HCT116 (cell line): ENCODE data around the gene HYAL2. TPM values are rescaled to one million over a fixed set of nuclear protein-coding genes. Genes with fewer than 3 reads are reported as not detected.

Experiments used
- ATAC-seq: fragments of 200-7000 bp; cut with Tn5 transposase; 2 replicates; pipeline ENCODE4 v1.9.1; 2020; ENCODE audit warnings: mild to moderate bottlenecking, moderate library complexity
- BruUV-seq: library from RNA; stranded (reverse); fragments of 400-500 nt; replicated peaks from 2 replicates; lab custom pipeline; 2021; lab: Mats Ljungman, UMichigan
- CTCF ChIA-PET: fragments of 300-600 bp; sonication (Branson Sonifier 250); formaldehyde crosslinking; loops from one replicate; lab custom pipeline; 2021; ENCODE audit warnings: antibody characterized with exemption; lab: Charles Lee
- POLR2A ChIA-PET: fragments of 300-600, 350-600 bp; sonication (Branson Sonifier 250); formaldehyde crosslinking; loops from one replicate; lab custom pipeline; 2021; ENCODE audit warnings: antibody characterized with exemption; lab: Charles Lee
- RAD21 ChIA-PET, 2 experiments: fragments of 300-600 bp; sonication (Branson Sonifier 250); formaldehyde crosslinking; loops; one replicate each; lab custom pipeline; 2023; ENCODE audit warnings: low total read pairs in 2 of 2; ENCODE audit not compliant: uncharacterized antibody in 2 of 2, unreplicated experiment in 2 of 2, low non-redundant PET in 1 of 2; lab: Charles Lee
- DNase-seq: peaks from one replicate; pipeline ENCODE4 v3.0.0-alpha.2; 2010; ENCODE audit warnings: low read depth, low spot score
- H2AFZ ChIP-seq: fragments of 200-600 bp; shearing (Covaris generic), sonication (generic); 2 replicates; pipeline ENCODE4 v1.6.1; 2017; ENCODE audit warnings: low read depth, mixed run types, mixed read lengths, antibody characterized with exemption, low read length; ENCODE audit not compliant: poor library complexity, severe bottlenecking
- H3K27ac ChIP-seq: 2 replicates; pipeline ENCODE4 v1.5.1; 2012; ENCODE audit warnings: low read depth, low read length
- H3K27me3 ChIP-seq: fragments of 200-600 bp; sonication (generic); 2 replicates; pipeline ENCODE4 v1.6.1; 2016; ENCODE audit warnings: mixed run types, low read length, mixed read lengths; ENCODE audit not compliant: insufficient read depth
- H3K36me3 ChIP-seq, 2 experiments: fragments of 200-500 bp in 1 of 2; fragments of 200-600 bp in 1 of 2; sonication (Bioruptor generic) in 1 of 2; sonication (generic) in 1 of 2; 2 replicates each; pipeline versions ENCODE4 v1.5.1 to v1.6.1; 2014 to 2016; ENCODE audit warnings: low read length in 2 of 2, inconsistent platforms in 1 of 2, mixed read lengths in 1 of 2, mixed run types in 1 of 2; ENCODE audit not compliant: insufficient read depth in 2 of 2, control insufficient read depth in 1 of 2
- H3K4me1 ChIP-seq, 2 experiments: fragments of 200-600 bp in 1 of 2; sonication (generic) in 1 of 2; 2 replicates each; pipeline versions ENCODE4 v1.5.1 to v1.6.1; 2012 to 2017; ENCODE audit warnings: low read length in 2 of 2, inconsistent platforms in 1 of 2, mild to moderate bottlenecking in 1 of 2, mixed read lengths in 1 of 2, mixed run types in 1 of 2, moderate library complexity in 1 of 2; ENCODE audit not compliant: insufficient read depth in 2 of 2, control insufficient read depth in 1 of 2
- H3K4me2 ChIP-seq: fragments of 200-600 bp; sonication (generic); 2 replicates; pipeline ENCODE4 v1.6.1; 2017; ENCODE audit warnings: mixed run types, low read length, mixed read lengths
- H3K4me3 ChIP-seq, 2 experiments: fragments of 200-600 bp in 1 of 2; sonication (generic) in 1 of 2; replicated peaks in 1 of 2; 2 replicates each; pipeline ENCODE4 v1.5.1; 2011 to 2016; ENCODE audit warnings: low read length in 2 of 2, control low read depth in 1 of 2, low read depth in 1 of 2, mild to moderate bottlenecking in 1 of 2, mixed read lengths in 1 of 2, mixed run types in 1 of 2
- H3K79me2 ChIP-seq: fragments of 200-600 bp; sonication (generic); 2 replicates; pipeline ENCODE4 v1.6.1; 2017; ENCODE audit warnings: mild to moderate bottlenecking, mixed run types, low read length, moderate library complexity, mixed read lengths; ENCODE audit not compliant: insufficient read depth
- H3K9ac ChIP-seq: fragments of 200-600 bp; sonication (generic); 2 replicates; pipeline ENCODE4 v1.6.1; 2016; ENCODE audit warnings: low read length, mixed read lengths
- H3K9me2 ChIP-seq: fragments of 200-600 bp; sonication (generic), shearing (Covaris generic); 2 replicates; pipeline ENCODE4 v1.6.1; 2017; ENCODE audit warnings: mixed run types, mild to moderate bottlenecking, moderate library complexity; ENCODE audit not compliant: insufficient read depth
- H3K9me3 ChIP-seq, 2 experiments: fragments of 200-500 bp in 1 of 2; fragments of 200-600 bp in 1 of 2; sonication (Bioruptor generic) in 1 of 2; sonication (generic) in 1 of 2; 2 replicates each; pipeline ENCODE4 v1.6.1; 2014 to 2017; ENCODE audit warnings: low read length in 2 of 2, mixed read lengths in 2 of 2, inconsistent platforms in 1 of 2, low read depth in 1 of 2, mild to moderate bottlenecking in 1 of 2, mixed run types in 1 of 2, moderate library complexity in 1 of 2; ENCODE audit not compliant: control insufficient read depth in 1 of 2, insufficient read depth in 1 of 2
- H4K20me1 ChIP-seq: fragments of 200-600 bp; sonication (generic), shearing (Covaris generic); 2 replicates; pipeline ENCODE4 v1.6.1; 2017; ENCODE audit warnings: mixed run types, mild to moderate bottlenecking, moderate library complexity; ENCODE audit not compliant: insufficient read depth
- CBX3 ChIP-seq: IDR thresholded peaks from 2 replicates; pipeline ENCODE4 v1.6.1; 2012; ENCODE audit warnings: low read depth
- CEBPB ChIP-seq: IDR thresholded peaks from 2 replicates; pipeline ENCODE4 v1.6.1; 2012; ENCODE audit warnings: low read depth
- EZH2 ChIP-seq: fragments of 200-600 bp; sonication (generic); IDR thresholded peaks from 2 replicates; pipeline ENCODE4 v1.6.1; 2017; ENCODE audit warnings: antibody characterized with exemption, mixed run types
- EZH2phosphoT487 ChIP-seq: fragments of 200-600 bp; IDR thresholded peaks from 2 replicates; pipeline ENCODE4 v1.6.1; 2018; ENCODE audit warnings: antibody characterized with exemption, borderline replicate concordance
- JUND ChIP-seq: IDR thresholded peaks from 2 replicates; pipeline ENCODE4 v1.6.1; 2012
- MAX ChIP-seq: IDR thresholded peaks from 2 replicates; pipeline ENCODE4 v1.6.1; 2012
- POLR2A ChIP-seq: IDR thresholded peaks from 2 replicates; pipeline ENCODE4 v1.7.0; 2011; ENCODE audit warnings: borderline replicate concordance; ENCODE audit not compliant: insufficient read depth, insufficient read length; ENCODE audit errors: extremely low read depth
- POLR2AphosphoS5 ChIP-seq: IDR thresholded peaks from 2 replicates; pipeline ENCODE4 v1.6.1; 2011; ENCODE audit warnings: mild to moderate bottlenecking, low read depth, low read length, moderate library complexity
- RAD21 ChIP-seq: IDR thresholded peaks from 2 replicates; pipeline ENCODE4 v1.6.1; 2012; ENCODE audit warnings: low read depth, mild to moderate bottlenecking
- TCF7L2 ChIP-seq: IDR thresholded peaks from 2 replicates; pipeline ENCODE4 v1.7.0; 2011; ENCODE audit warnings: borderline replicate concordance, inconsistent platforms; ENCODE audit not compliant: insufficient read depth, insufficient read length; ENCODE audit errors: extremely low read depth
- YY1 ChIP-seq: IDR thresholded peaks from 2 replicates; pipeline ENCODE4 v1.6.1; 2011; ENCODE audit warnings: low read length, low read depth, moderate library complexity, mild to moderate bottlenecking; ENCODE audit not compliant: insufficient replicate concordance; ENCODE audit errors: extremely low read depth
- ZBTB33 ChIP-seq: IDR thresholded peaks from 2 replicates; pipeline ENCODE4 v1.6.1; 2011; ENCODE audit warnings: mild to moderate bottlenecking, low read length, moderate library complexity; ENCODE audit not compliant: insufficient replicate concordance; ENCODE audit errors: extremely low read depth
- ZFX ChIP-seq: fragments of 450-650 bp; IDR thresholded peaks from 2 replicates; pipeline ENCODE4 v1.6.1; 2017
- ZNF274 ChIP-seq: fragments of 200-500 bp; sonication (Bioruptor generic); IDR thresholded peaks from 2 replicates; pipeline ENCODE4 v1.6.1; 2014; ENCODE audit warnings: mild to moderate bottlenecking, low read depth, low read length, inconsistent platforms
- intact Hi-C: fragments of 100-400 bp; cut with micrococcal nuclease; formaldehyde crosslinking; loops from 2 replicates; pipeline ENCODE4 v1.10.0; 2022
- total RNA-seq: library from RNA; stranded (reverse); gene quantifications from one replicate; pipeline ENCODE4 v1.2.1, GENCODE V29; 2021; ENCODE audit not compliant: unreplicated experiment

The HYAL2 gene
- total RNA-seq, 1 experiment from 2014 or later: 42.2 TPM

DNA sequence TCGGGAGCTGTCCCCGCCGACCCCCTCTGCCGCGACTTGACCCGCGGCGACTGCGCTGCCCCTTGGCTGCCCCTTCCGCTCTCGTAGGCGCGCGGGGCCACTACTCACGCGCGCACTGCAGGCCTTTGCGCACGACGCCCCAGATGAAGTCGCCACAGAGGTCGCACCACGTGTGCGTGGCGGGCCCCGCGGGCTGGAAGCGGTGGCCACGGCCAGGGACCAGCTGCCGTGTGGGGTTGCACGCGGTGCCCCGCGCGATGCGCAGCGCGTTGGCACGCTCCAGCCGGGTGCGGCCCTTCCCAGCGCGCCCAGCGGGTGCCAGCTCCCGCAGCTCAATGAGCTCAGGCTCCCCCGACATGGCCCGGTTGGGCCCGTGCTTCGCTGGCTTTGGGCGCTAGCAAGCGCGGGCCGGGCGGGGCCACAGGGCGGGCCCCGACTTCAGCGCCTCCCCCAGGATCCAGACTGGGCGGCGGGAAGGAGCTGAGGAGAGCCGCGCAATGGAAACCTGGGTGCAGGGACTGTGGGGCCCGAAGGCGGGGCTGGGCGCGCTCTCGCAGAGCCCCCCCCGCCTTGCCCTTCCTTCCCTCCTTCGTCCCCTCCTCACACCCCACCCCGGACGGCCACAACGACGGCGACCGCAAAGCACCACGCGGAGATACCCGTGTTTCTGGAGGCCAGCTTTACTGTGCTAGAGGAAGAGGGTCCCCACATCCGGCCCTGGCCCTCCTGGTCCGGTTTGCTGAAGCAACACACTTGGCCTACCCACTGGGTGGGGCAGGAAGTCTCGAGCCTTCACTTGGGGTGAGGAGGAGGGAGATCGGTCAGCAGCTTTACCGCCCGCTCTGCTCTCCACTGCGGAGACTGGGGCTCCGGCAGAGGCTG is 18.1 kb upstream of the HYAL2 start, which contains the start of gene RASSF1:
Gene RASSF1 (minus strand): TSS at position 389 of the 882 bp plus-strand sequence. CDS start 31 bp downstream, at position 358.
- Histone ChIP-seq H3K4me2 (peak within 1 kb of the TSS; percentile 95), H3K79me2 (peaks cover 36% of the 10 kb centered on the region), H3K36me3 (peaks cover 0 to 3% of the 10 kb centered on the region in 2 experiments; a peak in 1 of 4 replicates), H3K9me2 (no peaks in the 10 kb centered on the region), H3K27me3 (no peaks in the 10 kb centered on the region), H3K4me3 (peak within 1 kb of the TSS; percentile 62 to 89), H2AFZ (no peak within 1 kb of the TSS), H3K4me1 (peaks cover 28 to 59% of the 10 kb centered on the region in 2 experiments), H3K27ac (peak within 1 kb of the TSS; percentile 82), H3K9ac (peak within 1 kb of the TSS; percentile 98), H3K9me3 (no peaks in the 10 kb centered on the region)
- intact Hi-C loops: no loop called here
- no TSS peak for BruUV-seq
- RAD21 ChIA-PET: interaction anchor here in 1 of 2 experiments (0.5 kb wide), 1 partner anchor 114 kb away, joined by 4 read pairs; no protein-coding TSS in a partner anchor
- POLR2A ChIA-PET: interaction anchor here (0.8 to 1.3 kb wide), 4 partner anchors 10 to 41 kb away, joined by 3 to 11 read pairs (median 4); partner anchors contain the start of genes CYB561D2, HYAL3, NAA80 and NPRL2
- peak; percentile 96 for TF ChIP-seq ZFX
- peak; percentile 81 for TF ChIP-seq POLR2A
- TF ChIP-seq YY1: peak; percentile 20
- no peak for TF ChIP-seq JUND
- peak; percentile 85 for TF ChIP-seq POLR2AphosphoS5
- peak; percentile 6 for TF ChIP-seq TCF7L2
- no peak for TF ChIP-seq CEBPB
- TF ChIP-seq, all 23 proteins: peak for 5
- DNase-seq: no peak
- peak; percentile 55 for ATAC-seq
- CTCF ChIA-PET: interaction anchor here (0.8 to 1.1 kb wide), 3 partner anchors 10 to 19 kb away, joined by 4 to 6 read pairs (median 5); partner anchors contain the start of gene NPRL2
- H4K20me1 ChIP-seq: no peaks in the 10 kb centered on the region

- RAD21 ChIA-PET: interaction anchor here in 1 of 2 experiments (0.5 kb wide), 1 partner anchor 113 kb away, joined by 4 read pairs; no protein-coding TSS in a partner anchor
- H3K9ac ChIP-seq: peak overlapping the region; percentile 98
- peak overlapping the region; percentile 62 to 89 for H3K4me3 ChIP-seq
- peaks cover 42% of the 10 kb centered on the region for H3K79me2 ChIP-seq
- peak overlapping the region; percentile 95 for H3K4me2 ChIP-seq
- no peak for TF ChIP-seq ZBTB33
- no peak for TF ChIP-seq JUND
- TF ChIP-seq EZH2phosphoT487: no peak
- no peak for TF ChIP-seq EZH2
- no peak for TF ChIP-seq RAD21
- TF ChIP-seq CBX3: no peak
- no peak for TF ChIP-seq MAX
- TF ChIP-seq ZNF274: no peak
- TF ChIP-seq TCF7L2: no peak
- no peak for TF ChIP-seq CEBPB
- BruUV-seq: no TSS peak
- H2AFZ ChIP-seq: no peak overlapping the region
- no peak for DNase-seq
- ATAC-seq: no peak
- H3K9me2 ChIP-seq: no peaks in the 10 kb centered on the region
- peaks cover 0 to 3% of the 10 kb centered on the region in 2 experiments; a peak in 1 of 4 replicates for H3K36me3 ChIP-seq
- no peaks in the 10 kb centered on the region for H3K9me3 ChIP-seq
- intact Hi-C loops: no loop called here
- H3K4me1 ChIP-seq: peaks cover 29 to 59% of the 10 kb centered on the region in 2 experiments
- peak overlapping the region; percentile 82 for H3K27ac ChIP-seq
- no peaks in the 10 kb centered on the region for H3K27me3 ChIP-seq
- no peaks in the 10 kb centered on the region for H4K20me1 ChIP-seq
- CTCF ChIA-PET: interaction anchor here (1.1 kb wide), 1 partner anchor 16 kb away, joined by 5 read pairs; no protein-coding TSS in a partner anchor
- POLR2A ChIA-PET: interaction anchor here (1.1 to 1.3 kb wide), 3 partner anchors 10 to 40 kb away, joined by 3 to 11 read pairs (median 4); partner anchors contain the start of genes CYB561D2, HYAL3, NAA80 and NPRL2
Measured at GRCh38 chr3:50340147-50340447, 17.6 kb upstream of the HYAL2 start.
